CD14-positive monocyte (primary cell): ENCODE data around the gene AIRE. TPM values are rescaled to one million over a fixed set of nuclear protein-coding genes. Genes with fewer than 3 reads are reported as not detected.
A peak's percentile ranks its signal among the peaks of the same experiment; 100 is the strongest.
"Not testable (repeated sequence)": the region's sequence is repeated elsewhere in the genome, so short reads cannot be mapped to it uniquely, and the experiment has no call there.

Experiments
- DNase-seq, 3 donors: peaks; one replicate each; pipeline ENCODE4 v3.0.0-alpha.2; 2011 to 2022
- H2AFZ ChIP-seq: 2 replicates; pipeline ENCODE4 v1.6.0; 2012; ENCODE audit warnings: mild to moderate bottlenecking, low read depth, low read length, inconsistent platforms; ENCODE audit not compliant: insufficient read depth, poor library complexity, severe bottlenecking
- H3K27ac ChIP-seq, 2 donors: 1 replicate in 1 of 2; 2 replicates in 1 of 2; pipeline ENCODE4 v1.5.1; 2012 to 2013; ENCODE audit warnings: low read length in 2 of 2, control low read depth in 1 of 2, inconsistent platforms in 1 of 2, low read depth in 1 of 2, mild to moderate bottlenecking in 1 of 2
- H3K27me3 ChIP-seq, 2 donors: one replicate each; pipeline versions ENCODE4 v1.6.0 to v1.6.1; 2011 to 2013; ENCODE audit warnings: low read length in 2 of 2; ENCODE audit not compliant: control insufficient read depth in 2 of 2, insufficient read depth in 2 of 2
- H3K36me3 ChIP-seq, 2 donors: replicated peaks in 1 of 2; 1 replicate in 1 of 2; 2 replicates in 1 of 2; pipeline versions ENCODE4 v1.5.1 to v1.6.1; 2012 to 2013; ENCODE audit warnings: low read length in 2 of 2, control low read depth in 1 of 2, inconsistent platforms in 1 of 2, mild to moderate bottlenecking in 1 of 2; ENCODE audit not compliant: insufficient read depth in 2 of 2, control insufficient read depth in 1 of 2
- H3K4me1 ChIP-seq, 2 donors: 1 replicate in 1 of 2; 2 replicates in 1 of 2; pipeline versions ENCODE4 v1.5.1 to v1.6.1; 2012 to 2013; ENCODE audit warnings: low read length in 2 of 2, control low read depth in 1 of 2, inconsistent platforms in 1 of 2, mild to moderate bottlenecking in 1 of 2, moderate library complexity in 1 of 2; ENCODE audit not compliant: insufficient read depth in 2 of 2, control insufficient read depth in 1 of 2
- H3K4me2 ChIP-seq: replicated peaks from 2 replicates; pipeline ENCODE3; 2012; ENCODE audit warnings: low read length, moderate library complexity, mild to moderate bottlenecking; ENCODE audit not compliant: poor library complexity, severe bottlenecking; ENCODE audit errors: extremely low read depth
- H3K4me3 ChIP-seq, 3 experiments: fragments of 200-600 bp in 1 of 3; sonication (generic) in 1 of 3; replicated peaks in 1 of 3; 1 replicate in 2 of 3; 2 replicates in 1 of 3; pipeline ENCODE4 v1.5.1; 2011 to 2013; ENCODE audit warnings: low read length in 3 of 3, mild to moderate bottlenecking in 3 of 3, control low read depth in 2 of 3, low read depth in 2 of 3, inconsistent platforms in 1 of 3, moderate library complexity in 1 of 3
- H3K79me2 ChIP-seq: 2 replicates; pipeline ENCODE4 v1.6.0; 2012; ENCODE audit warnings: mild to moderate bottlenecking, control low read depth, inconsistent platforms, low read length, moderate library complexity; ENCODE audit not compliant: insufficient read depth
- H3K9ac ChIP-seq: 2 replicates; pipeline ENCODE4 v1.6.0; 2017; ENCODE audit warnings: low read length, mild to moderate bottlenecking; ENCODE audit not compliant: insufficient read depth, poor library complexity, severe bottlenecking
- H3K9me3 ChIP-seq, 2 donors: replicated peaks in 1 of 2; 1 replicate in 1 of 2; 2 replicates in 1 of 2; pipeline versions ENCODE4 v1.5.1 to v1.6.1; 2012 to 2013; ENCODE audit warnings: low read length in 2 of 2, control low read depth in 1 of 2; ENCODE audit not compliant: control insufficient read depth in 1 of 2, insufficient read depth in 1 of 2
- H4K20me1 ChIP-seq: 2 replicates; pipeline ENCODE4 v1.6.0; 2012; ENCODE audit warnings: mild to moderate bottlenecking, low read length, control low read depth, moderate library complexity; ENCODE audit not compliant: insufficient read depth
- H3K27ac Mint-ChIP-seq, 7 donors: one replicate each; pipeline ENCODE4 v1.8.0; 2020; ENCODE audit warnings: mild to moderate bottlenecking in 7 of 7, mixed read lengths in 7 of 7, moderate library complexity in 6 of 7, inconsistent platforms in 2 of 7
- H3K27me3 Mint-ChIP-seq, 3 donors: one replicate each; pipeline ENCODE4 v1.8.0; 2021 to 2022; ENCODE audit warnings: low read depth in 3 of 3, mild to moderate bottlenecking in 3 of 3, mixed read lengths in 3 of 3, moderate library complexity in 3 of 3, inconsistent platforms in 1 of 3
- H3K36me3 Mint-ChIP-seq, 2 donors: one replicate each; pipeline ENCODE4 v1.8.0; 2020; ENCODE audit warnings: mixed read lengths in 2 of 2, inconsistent platforms in 1 of 2, mild to moderate bottlenecking in 1 of 2
- H3K4me1 Mint-ChIP-seq: one replicate; pipeline ENCODE4 v1.8.0; 2020; ENCODE audit warnings: mild to moderate bottlenecking, mixed read lengths
- H3K4me3 Mint-ChIP-seq, 2 donors: one replicate each; pipeline ENCODE4 v1.8.0; 2020; ENCODE audit warnings: mild to moderate bottlenecking in 2 of 2, mixed read lengths in 2 of 2, moderate library complexity in 1 of 2
- H3K9me3 Mint-ChIP-seq, 7 donors: one replicate each; pipeline ENCODE4 v1.8.0; 2020 to 2022; ENCODE audit warnings: mixed read lengths in 7 of 7, mild to moderate bottlenecking in 6 of 7, moderate library complexity in 6 of 7, inconsistent platforms in 2 of 7
- WGBS: methylation state at CpG from one replicate; pipeline ENCODE4 v1.1.5; 2013; ENCODE audit warnings: missing lambda C conversion rate; ENCODE audit not compliant: insufficient coverage; 5-methylcytosine and 5-hydroxymethylcytosine counted together
- intact Hi-C, 2 donors: fragments of 100-400 bp; cut with micrococcal nuclease; formaldehyde crosslinking; loops; one replicate each; pipeline versions ENCODE4 v1.15.0 to v1.15.1; 2023
- polyA plus RNA-seq, 3 donors: library from polyadenylated mRNA; depleted of rRNA in 1 of 3; unstranded in 2 of 3; stranded (reverse) in 1 of 3; fragments of 300-500 nt in 2 of 3; fragments of >200 nt in 1 of 3; fragmentation: Illumina TruSeq in 2 of 3; gene quantifications; 1 replicate in 2 of 3; 2 replicates in 1 of 3; pipeline ENCODE4 v1.2.3, GENCODE V29; 2012 to 2021
- TF ChIP-seq, protein P1 (sequence below): fragments of 200-600 bp; IDR thresholded peaks from one replicate; pipeline ENCODE4 v1.8.0; 2022; ENCODE audit warnings: antibody characterized with exemption, mild to moderate bottlenecking

Gene AIRE
- polyA plus RNA-seq, 3 donors: not detected

DNA sequence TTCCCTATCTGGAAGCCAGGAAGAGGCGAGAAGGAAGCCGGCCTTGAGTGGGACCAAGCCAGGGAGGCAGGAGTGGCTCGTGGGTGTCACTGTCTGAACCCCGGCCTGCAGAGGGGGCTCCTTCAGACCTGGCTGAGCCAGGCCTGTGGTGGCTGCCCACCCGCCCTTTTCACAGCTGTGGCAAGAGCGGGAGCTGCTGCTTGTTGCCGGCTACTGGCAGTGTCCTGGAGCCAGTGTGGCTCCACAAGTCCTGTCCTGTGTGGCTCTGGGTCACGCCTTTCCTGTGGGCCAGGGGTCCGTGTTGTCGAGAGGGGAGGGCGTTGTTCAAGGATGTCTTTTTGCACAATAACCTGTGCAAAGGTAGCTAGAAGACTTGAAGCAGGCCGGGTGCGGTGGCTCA lies 15.5 kb downstream of the AIRE start:
- Histone ChIP-seq H2AFZ (no peak overlapping the region), H3K79me2 (peaks cover 59% of the 10 kb centered on the region), H3K9ac (peak overlapping the region; percentile 84), H3K4me1 (peaks cover 37 to 48% of the 10 kb centered on the region in 2 donors), H3K27me3 (no peaks in the 10 kb centered on the region), H3K4me2 (peak overlapping the region; percentile 97), H3K4me3 (peak overlapping the region in 2 of 3 experiments; percentile 63 to 85), H4K20me1 (peaks cover 58% of the 10 kb centered on the region), H3K27ac (peak overlapping the region in 1 of 2 donors; percentile 78), H3K9me3 (no peaks in the 10 kb centered on the region), H3K36me3 (peaks cover 0 to 3% of the 10 kb centered on the region in 2 donors)
- intact Hi-C loops: loop anchor here in 1 of 2 donors (2.0 kb wide), 1 partner anchor 38 kb away; the partner anchor contains the start of gene CFAP410
- Mint-ChIP-seq H3K27me3 (peaks cover 2 to 7% (median 4%) of the 10 kb centered on the region in 3 donors), H3K4me3 (peak overlapping the region; percentile 80 to 85), H3K27ac (peak overlapping the region in 4 of 7 donors; percentile 53 to 80 (median 70)), H3K4me1 (peaks cover 51% of the 10 kb centered on the region), H3K9me3 (no peaks in the 10 kb centered on the region), H3K36me3 (peaks cover 3 to 5% of the 10 kb centered on the region in 2 donors)
- 89% methylated on average over 9 of the region's 13 CpGs for whole genome bisulfite sequencing
- DNase-seq: no peak
- TF ChIP-seq, protein P1, sequence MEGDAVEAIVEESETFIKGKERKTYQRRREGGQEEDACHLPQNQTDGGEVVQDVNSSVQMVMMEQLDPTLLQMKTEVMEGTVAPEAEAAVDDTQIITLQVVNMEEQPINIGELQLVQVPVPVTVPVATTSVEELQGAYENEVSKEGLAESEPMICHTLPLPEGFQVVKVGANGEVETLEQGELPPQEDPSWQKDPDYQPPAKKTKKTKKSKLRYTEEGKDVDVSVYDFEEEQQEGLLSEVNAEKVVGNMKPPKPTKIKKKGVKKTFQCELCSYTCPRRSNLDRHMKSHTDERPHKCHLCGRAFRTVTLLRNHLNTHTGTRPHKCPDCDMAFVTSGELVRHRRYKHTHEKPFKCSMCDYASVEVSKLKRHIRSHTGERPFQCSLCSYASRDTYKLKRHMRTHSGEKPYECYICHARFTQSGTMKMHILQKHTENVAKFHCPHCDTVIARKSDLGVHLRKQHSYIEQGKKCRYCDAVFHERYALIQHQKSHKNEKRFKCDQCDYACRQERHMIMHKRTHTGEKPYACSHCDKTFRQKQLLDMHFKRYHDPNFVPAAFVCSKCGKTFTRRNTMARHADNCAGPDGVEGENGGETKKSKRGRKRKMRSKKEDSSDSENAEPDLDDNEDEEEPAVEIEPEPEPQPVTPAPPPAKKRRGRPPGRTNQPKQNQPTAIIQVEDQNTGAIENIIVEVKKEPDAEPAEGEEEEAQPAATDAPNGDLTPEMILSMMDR: no peak

DNA sequence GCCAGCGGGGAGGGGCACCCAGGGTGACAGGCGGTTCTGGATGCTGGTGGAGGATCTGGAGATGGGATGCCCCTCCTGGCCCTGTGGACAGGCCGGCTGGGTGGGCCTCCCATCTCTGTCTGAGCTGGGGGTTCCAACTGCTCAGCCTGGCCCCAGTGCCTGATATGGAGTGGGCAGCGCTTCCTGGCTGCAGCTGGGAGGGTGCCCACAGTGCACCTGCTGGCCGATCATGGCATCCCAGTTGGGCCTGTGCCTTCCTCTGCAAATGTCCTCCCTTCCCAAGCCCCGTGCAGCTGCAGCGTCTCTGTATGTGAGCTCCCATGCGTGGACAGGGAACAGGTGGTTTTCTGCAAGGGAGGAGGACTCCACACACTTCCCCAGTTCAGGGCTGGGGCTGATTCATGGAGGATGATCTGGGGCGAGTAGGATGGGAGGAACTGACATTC lies 16.3 kb downstream of the AIRE start:
- intact Hi-C loops: loop anchor here in 1 of 2 donors (2.0 kb wide), 1 partner anchor 37 kb away; the partner anchor contains the start of gene CFAP410
- no peak overlapping the region for H3K4me2 ChIP-seq
- no peak for DNase-seq
- Mint-ChIP-seq H3K4me3 (no peak overlapping the region), H3K4me1 (peaks cover 51% of the 10 kb centered on the region), H3K27me3 (peaks cover 2 to 4% (median 4%) of the 10 kb centered on the region in 3 donors), H3K9me3 (no peaks in the 10 kb centered on the region), H3K36me3 (peaks cover 7 to 8% of the 10 kb centered on the region in 2 donors), H3K27ac (peak overlapping the region in 1 of 7 donors; percentile 63)
- H3K79me2 ChIP-seq: peaks cover 66% of the 10 kb centered on the region
- H3K9ac ChIP-seq: no peak overlapping the region
- no peak overlapping the region for H3K4me3 ChIP-seq
- no peaks in the 10 kb centered on the region for H3K27me3 ChIP-seq
- H3K9me3 ChIP-seq: no peaks in the 10 kb centered on the region
- H3K4me1 ChIP-seq: peaks cover 37 to 48% of the 10 kb centered on the region in 2 donors
- peak overlapping the region in 1 of 2 donors; percentile 20 for H3K27ac ChIP-seq
- peaks cover 66% of the 10 kb centered on the region for H4K20me1 ChIP-seq
- no peak overlapping the region for H2AFZ ChIP-seq
- TF ChIP-seq, protein P1: no peak
- 74% methylated on average over 6 of the region's 9 CpGs for WGBS
- peaks cover 7 to 11% of the 10 kb centered on the region in 2 donors for H3K36me3 ChIP-seq

DNA sequence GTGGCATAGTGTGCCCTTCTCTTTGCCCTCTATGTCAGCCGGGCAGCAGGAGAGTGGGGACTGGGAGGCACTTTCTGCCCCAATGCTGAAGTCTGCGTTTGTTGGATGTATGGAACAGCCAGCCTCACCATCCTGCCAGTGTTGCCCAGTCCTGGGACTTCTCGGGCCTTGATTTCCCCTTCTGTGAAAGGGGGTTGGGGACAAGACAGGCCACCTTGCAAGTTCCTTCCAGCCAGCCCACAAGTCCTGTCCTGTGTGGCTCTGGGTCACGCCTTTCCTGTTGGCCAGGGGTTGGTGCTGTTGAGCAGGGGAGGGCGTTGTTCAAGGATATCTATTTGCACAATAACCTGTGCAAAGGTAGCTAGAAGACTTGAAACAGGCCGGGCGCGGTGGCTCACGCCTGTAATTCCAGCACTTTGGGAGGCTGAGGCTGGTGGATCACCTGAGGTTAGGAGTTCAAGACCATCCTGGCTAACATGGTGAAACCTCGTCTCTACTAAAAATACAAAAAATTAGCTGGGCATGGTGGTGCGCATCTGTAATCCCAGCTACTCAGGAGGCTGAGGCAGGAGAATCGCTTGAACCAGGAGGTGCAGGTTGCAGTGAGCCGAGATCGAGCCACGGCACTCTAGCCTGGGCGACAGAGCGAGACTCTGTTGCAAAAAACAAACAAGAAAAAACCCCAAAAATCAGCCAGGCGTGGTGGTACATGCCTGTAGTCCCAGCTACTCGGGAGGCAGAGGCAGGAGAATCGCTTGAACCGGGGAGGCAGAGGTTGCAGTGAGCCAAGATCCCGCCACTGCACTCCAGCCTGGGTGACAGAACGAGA lies 17.1 kb downstream of the AIRE start:
- H3K4me3 ChIP-seq, H3K4me3 Mint-ChIP-seq, H3K27me3 ChIP-seq, H3K9ac ChIP-seq, H3K9me3 Mint-ChIP-seq, H3K9me3 ChIP-seq, H3K27me3 Mint-ChIP-seq, H3K4me2 ChIP-seq, H2AFZ ChIP-seq, intact Hi-C loops, DNase-seq: not testable (repeated sequence)
- H3K27ac ChIP-seq: peak overlapping the region in 1 of 2 donors; percentile 20
- H3K36me3 ChIP-seq: peaks cover 15 to 19% of the 10 kb centered on the region in 2 donors
- H3K79me2 ChIP-seq: peaks cover 71% of the 10 kb centered on the region
- Mint-ChIP-seq H3K36me3 (peaks cover 15 to 16% of the 10 kb centered on the region in 2 donors), H3K27ac (peak overlapping the region in 2 of 7 donors; percentile 24 to 25), H3K4me1 (peaks cover 49% of the 10 kb centered on the region)
- WGBS: 93% methylated on average over 15 of the region's 23 CpGs
- H4K20me1 ChIP-seq: peaks cover 74% of the 10 kb centered on the region
- H3K4me1 ChIP-seq: peaks cover 32 to 43% of the 10 kb centered on the region in 2 donors
